ENCODE measurements around the gene RBM34.
A peak's percentile ranks its signal among the peaks of the same experiment; 100 is the strongest.
"Not testable (repeated sequence)": the region's sequence is repeated elsewhere in the genome, so short reads cannot be mapped to it uniquely, and the experiment has no call there.

Gene RBM34

DNA sequence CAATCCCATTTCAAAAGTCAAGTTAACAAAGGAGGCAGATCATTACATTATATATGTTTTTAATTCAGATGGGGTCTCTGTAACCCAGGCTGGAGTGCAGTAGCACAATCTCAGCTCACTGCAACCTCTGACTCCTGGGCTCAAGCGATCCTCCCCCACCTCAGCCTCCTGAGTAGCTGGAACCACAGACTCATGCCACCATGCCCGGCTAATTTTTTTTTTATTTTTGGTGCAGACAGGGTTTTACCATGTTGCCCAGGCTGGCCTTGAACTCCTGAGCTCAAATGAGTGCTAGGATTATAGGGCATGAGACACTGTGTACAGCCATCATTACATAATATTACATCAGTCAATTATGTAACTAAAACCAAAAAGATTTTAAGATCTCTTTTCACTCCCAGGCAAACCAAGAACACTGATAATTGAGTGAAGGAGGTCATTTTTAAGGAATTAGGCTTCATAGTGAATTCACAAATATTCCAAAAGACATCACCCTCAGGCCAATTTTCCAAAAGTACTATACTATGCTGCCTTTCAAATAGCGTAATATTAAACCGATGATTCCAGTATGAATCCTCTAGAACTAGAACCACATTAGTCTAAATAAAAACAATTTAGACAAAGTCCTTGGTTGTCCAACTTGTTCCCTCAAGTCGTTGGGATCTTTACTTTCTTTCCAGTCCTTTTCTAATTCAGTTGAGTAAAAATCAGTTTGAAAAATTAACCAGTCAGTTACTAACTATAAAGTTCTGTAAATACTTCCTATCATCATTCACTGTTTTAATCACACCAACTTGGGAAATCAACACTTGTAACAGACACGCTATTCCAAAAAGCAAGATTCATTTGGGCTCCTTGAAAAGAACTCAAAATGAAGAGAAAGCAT, 48.5 kb downstream of the RBM34 start:
- DNase-seq: peak in 1 of 2 experiments; percentile 61

DNA sequence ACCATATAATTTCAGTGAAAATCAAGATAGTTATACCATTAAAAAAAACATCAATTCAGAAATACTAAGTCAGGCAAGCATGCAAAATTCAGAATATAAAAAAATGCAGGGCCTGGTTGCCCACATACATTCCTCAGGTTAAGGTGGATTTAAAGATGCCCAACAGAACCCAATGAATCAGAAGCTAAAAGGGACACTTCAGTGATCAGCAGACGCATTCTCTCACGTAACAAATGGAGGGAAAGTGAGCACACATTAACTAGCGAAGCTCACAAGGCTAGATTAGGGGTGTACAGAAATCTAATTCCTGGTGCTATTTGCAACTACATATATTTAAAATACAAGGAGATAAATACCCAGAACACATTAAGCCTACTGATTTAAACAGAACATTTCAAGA, 49.9 kb downstream of the RBM34 start:
- DNase-seq: no peak
- TF ChIP-seq POLR2A (IDR thresholded peaks at IDR 0.05; ENCODE audit: low read length) (no peak), GATA1 (IDR thresholded peaks at IDR 0.05; ENCODE audit: low read depth, low read length) (no peak)

More for the DNA sequence above, 48.5 kb downstream of the RBM34 start:
- no peak for TF ChIP-seq POLR2A (IDR thresholded peaks at IDR 0.05; ENCODE audit: low read length)
- no peak for TF ChIP-seq GATA1 (IDR thresholded peaks at IDR 0.05; ENCODE audit: low read depth, low read length)

DNA sequence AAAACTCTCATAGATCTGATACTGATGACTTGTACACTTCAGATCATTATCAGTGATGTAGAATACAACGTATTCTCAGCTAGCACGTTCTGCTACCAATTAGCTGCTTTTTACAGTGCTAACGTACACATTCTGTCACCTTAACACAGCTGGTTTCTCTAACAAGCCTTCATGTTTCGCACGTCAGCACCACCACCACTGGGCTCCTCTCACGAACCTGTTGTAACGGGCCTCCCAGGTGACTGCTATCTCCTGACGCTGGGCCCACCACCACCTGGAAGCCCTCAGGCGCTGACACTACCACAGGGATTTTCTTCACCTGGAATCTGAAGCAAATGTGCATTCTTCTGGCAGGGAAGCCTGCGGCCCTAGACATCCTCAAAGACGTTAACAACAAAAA, 52.2 kb downstream of the RBM34 start:
- DNase-seq: no peak
- TF ChIP-seq POLR2A (IDR thresholded peaks at IDR 0.05; ENCODE audit: low read length) (no peak), GATA1 (IDR thresholded peaks at IDR 0.05; ENCODE audit: low read depth, low read length) (no peak)

DNA sequence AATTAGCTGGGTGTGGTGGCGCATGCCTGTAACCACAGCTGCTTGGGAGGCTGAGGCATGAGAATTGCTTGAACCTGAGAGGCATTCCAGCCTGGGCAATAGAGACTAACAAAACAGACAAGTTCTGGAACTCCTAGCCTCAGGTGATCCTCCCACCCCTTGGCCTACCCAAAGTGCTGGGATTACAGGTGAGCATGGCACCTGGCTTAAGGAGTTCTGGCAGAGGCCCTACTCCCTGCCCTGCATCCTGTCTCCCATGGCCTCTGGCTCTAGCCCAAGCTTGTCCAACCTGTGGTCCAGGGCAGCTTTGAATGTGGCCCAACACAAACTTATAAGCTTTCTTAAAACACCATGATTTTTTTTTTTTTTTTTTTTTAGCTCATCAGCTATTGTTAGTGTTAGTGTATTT, 52.9 kb downstream of the RBM34 start:
- no peak for TF ChIP-seq GATA1 (IDR thresholded peaks at IDR 0.05; ENCODE audit: low read depth, low read length)
- no peak for TF ChIP-seq POLR2A (IDR thresholded peaks at IDR 0.05; ENCODE audit: low read length)
- no peak for DNase-seq

DNA sequence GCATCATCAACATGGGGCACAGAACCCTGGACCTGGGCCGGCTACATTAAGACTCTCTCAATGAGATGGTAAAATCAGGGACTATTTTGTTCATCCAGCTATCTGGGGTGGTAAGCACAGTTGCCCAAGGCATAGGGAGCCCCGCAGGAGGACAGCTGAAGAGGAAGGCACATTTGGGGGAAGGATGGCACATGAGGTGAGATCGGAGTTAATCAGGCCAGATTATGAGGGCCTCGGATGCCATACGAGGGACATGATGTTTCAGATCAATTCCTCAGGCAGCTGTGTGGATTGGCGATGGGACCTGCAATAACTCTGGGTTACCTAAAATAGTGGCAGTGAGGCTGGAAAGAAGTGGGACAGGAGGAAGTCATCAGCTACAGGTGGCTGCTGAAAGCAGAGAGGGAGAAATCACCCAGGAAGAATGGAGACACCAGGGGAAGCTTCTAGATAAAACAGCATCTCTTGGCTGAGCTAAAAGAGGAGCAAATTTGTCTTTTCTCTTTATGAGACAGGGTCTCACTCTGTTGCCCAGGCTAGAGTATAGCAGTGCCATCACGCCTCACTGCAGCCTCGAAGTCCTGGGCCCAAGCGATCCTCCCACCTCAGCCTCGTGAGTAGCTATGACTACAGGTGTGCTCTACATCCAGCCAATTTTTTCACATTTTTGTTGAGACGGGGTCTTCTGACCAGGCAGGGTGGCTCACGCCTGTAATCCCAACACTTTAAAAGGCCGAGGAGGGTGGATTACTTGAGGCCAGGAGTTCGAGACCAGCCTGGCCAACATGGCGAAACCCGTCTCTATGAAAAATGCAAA, 53.5 kb downstream of the RBM34 start:
- no peak for DNase-seq
- no peak for TF ChIP-seq GATA1 (IDR thresholded peaks at IDR 0.05; ENCODE audit: low read depth, low read length)

DNA sequence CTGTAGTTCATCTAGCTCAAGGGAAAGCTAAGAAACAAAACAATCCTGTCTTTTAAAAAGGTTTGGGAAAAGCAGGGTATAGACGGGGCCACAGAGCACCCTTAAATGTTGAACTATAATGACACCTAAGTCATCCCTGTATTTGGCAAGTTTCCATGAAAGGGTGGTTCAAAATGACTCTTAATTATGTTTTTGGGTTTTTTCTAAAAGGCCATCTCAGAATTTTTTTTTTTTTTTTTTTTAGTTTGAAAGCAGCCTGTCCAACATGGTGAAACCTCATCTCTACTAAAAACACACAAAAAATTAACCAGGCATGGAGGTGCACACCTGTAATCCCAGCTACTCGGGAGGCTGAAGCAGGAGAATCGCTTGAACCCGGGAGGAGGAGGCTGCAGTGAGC, 54.6 kb downstream of the RBM34 start:
- TF ChIP-seq POLR2A (IDR thresholded peaks at IDR 0.05; ENCODE audit: low read length): no peak
- TF ChIP-seq GATA1 (IDR thresholded peaks at IDR 0.05; ENCODE audit: low read depth, low read length): no peak
- DNase-seq: peak in 1 of 2 experiments; percentile 30

DNA sequence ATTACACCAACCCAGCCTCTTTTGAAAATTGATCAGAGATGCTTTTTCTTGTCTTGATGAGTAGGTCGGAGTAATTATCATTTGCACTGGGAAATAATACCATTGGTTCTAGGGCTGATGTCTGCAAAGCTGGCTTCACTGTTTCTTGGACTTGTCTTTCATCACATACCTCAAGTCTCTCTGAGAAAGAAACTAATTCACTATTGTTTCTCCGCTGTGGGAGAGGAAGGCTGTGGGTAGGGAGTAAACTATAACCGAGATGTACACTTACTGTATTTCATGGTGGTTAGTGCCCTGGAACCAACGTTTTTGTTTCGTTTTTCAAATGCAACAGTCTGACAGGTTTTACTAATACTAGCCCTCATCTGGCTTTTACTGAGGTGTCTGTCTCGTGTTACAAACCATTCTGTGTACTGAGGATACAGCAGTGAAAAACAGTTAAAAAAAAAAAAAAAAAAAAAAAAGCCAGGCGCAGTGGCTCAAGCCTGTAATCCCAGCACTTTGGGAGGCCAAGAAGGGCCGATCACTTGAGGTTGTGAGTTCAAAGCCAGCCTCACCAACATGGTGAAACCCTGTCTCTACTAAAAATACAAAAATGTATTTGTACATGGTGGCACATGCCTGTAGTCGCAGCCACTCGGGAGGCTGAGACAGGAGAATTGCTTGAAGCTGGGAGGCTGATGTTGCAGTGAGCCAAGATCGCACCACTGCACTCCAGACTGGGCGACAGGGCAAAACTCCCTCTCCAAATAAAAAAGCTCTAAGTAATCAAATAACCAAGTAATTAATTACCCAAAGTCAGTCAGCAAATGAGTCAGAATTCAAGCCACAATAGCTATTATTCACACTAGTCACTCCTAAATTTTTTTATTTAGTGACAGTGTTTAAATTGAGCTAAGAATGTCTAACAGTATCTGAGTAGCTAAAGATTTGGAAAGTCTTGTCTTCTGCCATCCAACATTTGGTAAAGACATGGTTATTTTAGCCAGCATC, 55.7 kb downstream of the RBM34 start:
- DNase-seq: no peak
- no peak for TF ChIP-seq POLR2A (IDR thresholded peaks at IDR 0.05; ENCODE audit: low read length)
- no peak for TF ChIP-seq GATA1 (IDR thresholded peaks at IDR 0.05; ENCODE audit: low read depth, low read length)

DNA sequence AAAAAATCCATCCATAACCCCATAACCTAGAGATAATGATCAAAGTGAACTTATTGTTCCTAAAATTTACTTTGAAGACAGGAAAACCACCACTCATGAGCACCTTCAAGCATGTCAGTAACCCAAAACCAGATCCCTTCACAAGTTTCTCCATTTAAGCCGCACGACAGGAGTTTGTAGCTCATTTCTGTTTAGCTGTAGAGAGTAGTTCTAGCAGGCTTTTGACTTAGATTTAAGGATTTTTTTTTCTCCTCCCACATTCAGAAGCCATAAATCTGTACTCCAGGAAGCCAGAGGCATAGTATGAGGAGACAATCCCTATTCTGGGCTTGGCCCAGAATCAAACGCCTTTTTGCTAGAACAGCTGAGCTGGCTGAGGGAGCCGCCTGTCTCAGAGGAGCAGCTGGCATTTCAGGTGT, 58.0 kb downstream of the RBM34 start:
- DNase-seq: no peak
- TF ChIP-seq POLR2A (IDR thresholded peaks at IDR 0.05; ENCODE audit: low read length) (no peak), GATA1 (IDR thresholded peaks at IDR 0.05; ENCODE audit: low read depth, low read length) (no peak)

DNA sequence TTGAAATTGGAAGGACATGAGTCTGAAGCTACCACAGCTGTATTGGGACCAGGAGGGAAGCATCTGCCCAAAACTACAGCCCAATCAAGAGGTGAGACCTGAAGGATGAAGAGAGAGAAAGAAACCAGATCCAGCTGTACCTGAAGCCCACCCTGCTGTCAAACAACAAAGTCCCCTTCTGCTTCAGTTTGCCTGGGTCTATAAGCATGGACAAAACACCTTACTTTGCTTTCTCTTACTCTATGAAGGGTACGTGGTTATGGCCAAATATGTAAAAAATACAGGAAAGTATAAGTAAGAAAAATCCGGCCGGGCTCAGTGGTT, 58.8 kb downstream of the RBM34 start:
- no peak for TF ChIP-seq POLR2A (IDR thresholded peaks at IDR 0.05; ENCODE audit: low read length)
- no peak for TF ChIP-seq GATA1 (IDR thresholded peaks at IDR 0.05; ENCODE audit: low read depth, low read length)
- no peak for DNase-seq

DNA sequence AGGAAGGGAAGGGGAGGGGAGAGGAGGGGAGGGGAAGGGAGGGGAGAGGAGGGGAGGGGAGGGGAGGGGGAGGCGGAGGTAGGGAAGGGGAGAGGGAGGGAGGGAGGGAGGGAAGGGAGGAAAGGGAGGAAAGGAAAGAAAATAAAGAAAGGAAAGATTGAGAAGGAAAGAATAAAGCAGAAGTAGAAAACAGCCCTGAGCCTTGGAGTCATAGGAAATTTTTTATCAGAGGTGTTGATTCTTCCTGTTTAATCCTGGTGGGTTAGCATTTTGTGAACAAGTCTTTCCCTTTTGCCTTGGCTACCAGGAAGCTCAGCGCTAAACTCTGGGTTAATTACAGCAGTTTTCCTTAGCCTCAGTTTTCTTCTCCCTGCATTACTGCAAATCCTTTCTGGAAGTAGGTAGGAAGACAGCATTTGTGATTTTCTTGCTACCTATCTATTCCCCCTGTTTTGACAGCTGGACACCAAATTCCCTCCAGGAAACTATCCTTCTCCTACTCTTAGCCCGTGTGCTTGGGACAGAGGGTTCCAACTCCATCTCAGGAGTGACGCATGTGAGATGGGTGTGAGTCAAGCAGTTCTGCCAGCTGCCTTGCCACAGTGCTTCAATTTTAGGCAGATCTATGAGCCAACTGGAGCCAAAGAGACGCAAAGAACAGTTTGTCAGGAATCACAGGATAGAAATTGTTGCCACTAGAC, 59.3 kb downstream of the RBM34 start:
- TF ChIP-seq POLR2A (IDR thresholded peaks at IDR 0.05; ENCODE audit: low read length) (no peak), GATA1 (IDR thresholded peaks at IDR 0.05; ENCODE audit: low read depth, low read length) (no peak)
- DNase-seq: no peak

DNA sequence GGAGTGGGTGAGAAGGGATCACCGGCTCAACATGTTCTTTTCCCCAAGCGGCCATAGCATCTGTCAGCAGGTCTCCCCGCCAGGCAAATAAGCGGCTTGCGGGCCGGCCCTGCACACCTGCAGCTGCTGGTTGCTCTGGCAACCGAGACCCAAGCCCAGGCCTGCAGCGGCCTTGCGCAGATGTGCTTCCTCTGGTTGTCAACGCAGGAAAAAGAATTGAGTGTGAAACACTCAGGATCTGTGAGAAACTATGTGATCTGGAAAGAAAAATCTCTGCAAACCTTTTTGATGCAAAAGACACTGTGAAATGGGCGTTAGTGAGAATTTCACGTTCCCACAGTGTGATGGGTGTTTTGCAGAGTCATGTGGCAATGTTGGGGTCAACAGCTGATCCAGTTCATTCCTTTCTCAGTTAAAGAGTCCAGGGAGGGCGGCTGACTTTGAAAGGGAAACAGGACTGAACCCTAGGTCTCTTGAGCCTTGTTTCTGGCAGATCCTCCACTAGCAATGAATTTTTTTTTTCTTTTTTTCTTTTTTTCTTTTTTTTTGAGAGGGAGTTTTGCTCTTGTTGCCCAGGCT, 60.8 kb downstream of the RBM34 start:
- DNase-seq: no peak
- TF ChIP-seq GATA1 (IDR thresholded peaks at IDR 0.05; ENCODE audit: low read depth, low read length) (no peak), POLR2A (IDR thresholded peaks at IDR 0.05; ENCODE audit: low read length) (no peak)

DNA sequence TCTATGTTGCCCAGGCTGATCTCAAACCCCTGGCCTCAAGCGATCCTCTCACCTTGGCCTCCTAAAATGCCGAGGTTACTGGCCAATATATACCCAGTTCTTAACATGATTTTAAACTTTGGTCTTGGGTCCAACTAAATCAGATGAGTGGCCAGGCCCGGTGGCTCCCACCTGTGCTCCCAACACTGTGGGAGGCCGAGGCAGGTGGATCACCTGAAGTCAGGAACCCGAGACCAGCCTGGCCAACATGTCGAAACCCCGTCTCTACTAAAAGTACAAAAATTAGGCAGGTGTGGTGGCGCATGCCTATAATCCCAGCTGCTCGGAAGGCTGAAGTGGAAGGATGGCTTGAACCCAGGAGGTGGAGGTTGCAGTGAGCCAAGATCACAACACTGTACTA, 62.1 kb downstream of the RBM34 start:
- TF ChIP-seq POLR2A (IDR thresholded peaks at IDR 0.05; ENCODE audit: low read length): no peak
- no peak for TF ChIP-seq GATA1 (IDR thresholded peaks at IDR 0.05; ENCODE audit: low read depth, low read length)
- no peak for DNase-seq

DNA sequence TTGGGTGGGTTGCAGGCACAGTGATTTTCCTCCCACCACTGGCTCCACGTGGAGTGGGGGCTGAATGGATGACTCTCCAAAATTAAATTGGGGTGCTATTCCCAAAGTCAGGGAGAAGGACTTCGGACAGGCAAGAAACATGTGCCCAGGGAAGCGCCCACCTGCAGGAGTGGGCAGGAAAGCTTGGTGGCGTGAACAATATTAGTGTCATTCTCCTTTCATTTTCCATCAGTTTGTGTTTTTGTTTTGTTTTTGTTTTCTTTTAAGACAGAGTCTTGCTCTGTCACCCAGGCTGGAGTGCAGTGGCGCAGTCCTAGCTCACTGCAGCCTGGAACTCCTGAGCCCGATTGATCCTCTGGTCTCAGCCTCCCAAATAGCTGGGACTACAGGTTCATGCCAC, 62.5 kb downstream of the RBM34 start:
- no peak for DNase-seq
- TF ChIP-seq GATA1 (IDR thresholded peaks at IDR 0.05; ENCODE audit: low read depth, low read length) (no peak), POLR2A (IDR thresholded peaks at IDR 0.05; ENCODE audit: low read length) (no peak)

DNA sequence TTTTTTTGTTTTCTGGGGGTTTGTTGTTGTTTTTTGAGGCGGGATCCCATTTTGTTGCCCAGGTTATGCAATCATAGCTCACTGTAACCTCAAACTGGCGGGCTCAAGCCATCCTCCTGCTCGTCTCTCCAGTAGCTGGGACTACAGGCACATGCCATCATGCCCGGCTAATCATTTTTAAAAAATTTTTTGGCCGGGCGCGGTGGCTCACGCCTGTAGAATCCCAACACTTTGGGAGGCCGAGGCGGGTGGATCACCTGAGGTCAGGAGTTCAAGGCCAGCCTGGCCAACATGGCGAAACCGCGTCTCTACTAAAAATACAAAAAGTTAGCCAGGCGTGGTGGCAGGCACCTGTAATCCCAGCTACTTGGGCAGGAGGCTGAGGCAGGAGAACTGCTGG, 63.5 kb downstream of the RBM34 start:
- not testable (repeated sequence) for DNase-seq
